Measurements from ENCODE around the gene NSRP1. TPM values are rescaled to one million over a fixed set of nuclear protein-coding genes. Genes with fewer than 3 reads are reported as not detected.

Gene NSRP1
- total and polyA plus RNA-seq, 7 donors, result 18.0 to 47.6 (median 30.4) TPM

- Histone ChIP-seq H3K36me3 (peaks cover 0 to 35% (median 8%) of the 10 kb centered on the region in 4 donors), H3K4me1 (no peaks in the 10 kb centered on the region), H3K4me3 (no peak overlapping the region), H3K27ac (no peak overlapping the region), H3K27me3 (no peaks in the 10 kb centered on the region), H3K9me3 (no peaks in the 10 kb centered on the region)
- intact Hi-C loops (cut with DNase I), result no loop called here
- WGBS, 2 donors, result 89 to 93% methylated on average over 1 of the region's 1 CpG
- no peak for TF ChIP-seq POLR2A (IDR thresholded peaks at IDR 0.05)
- TF ChIP-seq EP300 (IDR thresholded peaks at IDR 0.05), result no peak
- no peak for TF ChIP-seq POLR2AphosphoS5 (IDR thresholded peaks at IDR 0.05)
- TF ChIP-seq, protein P1, sequence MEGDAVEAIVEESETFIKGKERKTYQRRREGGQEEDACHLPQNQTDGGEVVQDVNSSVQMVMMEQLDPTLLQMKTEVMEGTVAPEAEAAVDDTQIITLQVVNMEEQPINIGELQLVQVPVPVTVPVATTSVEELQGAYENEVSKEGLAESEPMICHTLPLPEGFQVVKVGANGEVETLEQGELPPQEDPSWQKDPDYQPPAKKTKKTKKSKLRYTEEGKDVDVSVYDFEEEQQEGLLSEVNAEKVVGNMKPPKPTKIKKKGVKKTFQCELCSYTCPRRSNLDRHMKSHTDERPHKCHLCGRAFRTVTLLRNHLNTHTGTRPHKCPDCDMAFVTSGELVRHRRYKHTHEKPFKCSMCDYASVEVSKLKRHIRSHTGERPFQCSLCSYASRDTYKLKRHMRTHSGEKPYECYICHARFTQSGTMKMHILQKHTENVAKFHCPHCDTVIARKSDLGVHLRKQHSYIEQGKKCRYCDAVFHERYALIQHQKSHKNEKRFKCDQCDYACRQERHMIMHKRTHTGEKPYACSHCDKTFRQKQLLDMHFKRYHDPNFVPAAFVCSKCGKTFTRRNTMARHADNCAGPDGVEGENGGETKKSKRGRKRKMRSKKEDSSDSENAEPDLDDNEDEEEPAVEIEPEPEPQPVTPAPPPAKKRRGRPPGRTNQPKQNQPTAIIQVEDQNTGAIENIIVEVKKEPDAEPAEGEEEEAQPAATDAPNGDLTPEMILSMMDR (IDR thresholded peaks at IDR 0.05), result no peak
- DNase-seq, result no peak
Observed at GRCh38 chr17:30174556-30174955, 57.9 kb downstream of the NSRP1 start.

- no peak overlapping the region for H3K4me3 ChIP-seq
- TF ChIP-seq EP300 (IDR thresholded peaks at IDR 0.05) (no peak), POLR2A (IDR thresholded peaks at IDR 0.05) (no peak), POLR2AphosphoS5 (IDR thresholded peaks at IDR 0.05) (no peak)
- TF ChIP-seq, protein P1 (IDR thresholded peaks at IDR 0.05), result no peak
- no peak overlapping the region for H3K27ac ChIP-seq
- H3K27me3 ChIP-seq, result no peaks in the 10 kb centered on the region
- DNase-seq, result no peak
- H3K4me1 ChIP-seq, result no peaks in the 10 kb centered on the region
- intact Hi-C loops (cut with DNase I), result no loop called here
- no peaks in the 10 kb centered on the region for H3K9me3 ChIP-seq
- H3K36me3 ChIP-seq, result peaks cover 6 to 58% (median 23%) of the 10 kb centered on the region in 4 donors
- WGBS, 2 donors, result 51 to 79% methylated on average over 5 of the region's 5 CpGs
Observed at GRCh38 chr17:30176855-30177254, 60.2 kb downstream of the NSRP1 start.

- Histone ChIP-seq H3K27ac (no peak overlapping the region), H3K4me3 (no peak overlapping the region), H3K36me3 (peaks cover 0 to 59% (median 20%) of the 10 kb centered on the region in 4 donors), H3K9me3 (no peaks in the 10 kb centered on the region), H3K27me3 (no peaks in the 10 kb centered on the region), H3K4me1 (no peaks in the 10 kb centered on the region)
- intact Hi-C loops (cut with DNase I), result no loop called here
- TF ChIP-seq POLR2AphosphoS5 (IDR thresholded peaks at IDR 0.05), result no peak
- TF ChIP-seq, protein P1 (IDR thresholded peaks at IDR 0.05), result no peak
- no peak for TF ChIP-seq POLR2A (IDR thresholded peaks at IDR 0.05)
- TF ChIP-seq EP300 (IDR thresholded peaks at IDR 0.05), result no peak
- no peak for DNase-seq
- 91 to 96% methylated on average over 1 of the region's 1 CpG for WGBS, 2 donors
Observed at GRCh38 chr17:30186761-30187160, 70.1 kb downstream of the NSRP1 start.

- TF ChIP-seq POLR2AphosphoS5 (IDR thresholded peaks at IDR 0.05) (no peak), POLR2A (IDR thresholded peaks at IDR 0.05) (no peak), EP300 (IDR thresholded peaks at IDR 0.05) (no peak)
- TF ChIP-seq, protein P1 (IDR thresholded peaks at IDR 0.05), result no peak
- no peaks in the 10 kb centered on the region for H3K9me3 ChIP-seq
- H3K4me1 ChIP-seq, result no peaks in the 10 kb centered on the region
- WGBS, 2 donors, result 87 to 88% methylated on average over 2 of the region's 2 CpGs
- no peak overlapping the region for H3K27ac ChIP-seq
- DNase-seq, result no peak
- H3K27me3 ChIP-seq, result no peaks in the 10 kb centered on the region
- peaks cover 0 to 51% (median 14%) of the 10 kb centered on the region in 4 donors for H3K36me3 ChIP-seq
- H3K4me3 ChIP-seq, result no peak overlapping the region
- intact Hi-C loops (cut with DNase I), result no loop called here
Observed at GRCh38 chr17:30187573-30187972, 71.0 kb downstream of the NSRP1 start.
